Stimulated activated naive B cell treated with anti-CD40 and anti-IgM and Interleukin-4, amounts not matched to agents 10 μg/mL and 1 μg/mL and 100 μg/mL, for 72 hours (primary cell): Measurements from ENCODE around the gene LELP1.

Source experiments
- ATAC-seq, 2 donors: fragments of 150-1000 bp; cut with Tn5 transposase; replicated peaks; 2 replicates each; pipeline ENCODE4 v1.10.0; 2021; ENCODE audit warnings: moderate library complexity in 1 of 2
- DNase-seq: peaks from one replicate; pipeline ENCODE4 v3.0.0; 2021
- H3K27ac Mint-ChIP-seq: one replicate; pipeline ENCODE4 v1.8.0; 2022; ENCODE audit warnings: mild to moderate bottlenecking, mixed read lengths
- H3K27me3 Mint-ChIP-seq, 2 donors: one replicate each; pipeline ENCODE4 v1.8.0; 2022; ENCODE audit warnings: mixed read lengths in 2 of 2
- H3K36me3 Mint-ChIP-seq, 2 donors: one replicate each; pipeline ENCODE4 v1.8.0; 2022; ENCODE audit warnings: mixed read lengths in 2 of 2, mild to moderate bottlenecking in 1 of 2
- H3K4me1 Mint-ChIP-seq, 2 donors: one replicate each; pipeline ENCODE4 v1.8.0; 2022; ENCODE audit warnings: mixed read lengths in 2 of 2, mild to moderate bottlenecking in 1 of 2
- H3K4me3 Mint-ChIP-seq, 2 donors: one replicate each; pipeline ENCODE4 v1.8.0; 2022; ENCODE audit warnings: mild to moderate bottlenecking in 2 of 2, mixed read lengths in 2 of 2, moderate library complexity in 1 of 2
- H3K9me3 Mint-ChIP-seq, 2 donors: one replicate each; pipeline ENCODE4 v1.8.0; 2022; ENCODE audit warnings: mixed read lengths in 2 of 2, mild to moderate bottlenecking in 1 of 2

LELP1 gene

DNA sequence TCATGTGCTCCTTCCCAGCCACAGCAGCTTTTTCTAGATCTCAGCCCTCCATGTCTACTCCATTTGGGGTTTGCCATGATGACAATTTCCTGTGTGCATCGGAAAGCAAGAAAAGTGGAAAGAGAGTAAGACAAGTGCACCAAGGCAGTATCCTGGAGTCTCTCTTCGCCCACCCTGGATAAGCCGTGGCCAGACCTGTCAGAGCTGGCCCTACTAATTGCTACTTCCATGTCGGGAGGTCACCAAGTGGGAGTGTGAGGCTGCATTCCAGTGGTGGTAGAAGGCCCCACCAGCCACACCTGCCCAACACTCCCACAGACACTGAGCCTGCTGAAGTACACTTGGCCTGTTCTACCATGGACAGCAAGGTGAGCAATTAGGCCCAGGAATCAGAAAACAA is 42.2 kb downstream of the LELP1 start:
- Mint-ChIP-seq H3K9me3 (peaks cover 6 to 11% of the 10 kb centered on the region in 2 donors), H3K27ac (no peak overlapping the region), H3K4me1 (peaks cover 0 to 1% of the 10 kb centered on the region in 2 donors), H3K4me3 (no peak overlapping the region), H3K36me3 (peaks cover 2 to 7% of the 10 kb centered on the region in 2 donors), H3K27me3 (peaks cover 35 to 38% of the 10 kb centered on the region in 2 donors)
- ATAC-seq: no peak
- DNase-seq: no peak

DNA sequence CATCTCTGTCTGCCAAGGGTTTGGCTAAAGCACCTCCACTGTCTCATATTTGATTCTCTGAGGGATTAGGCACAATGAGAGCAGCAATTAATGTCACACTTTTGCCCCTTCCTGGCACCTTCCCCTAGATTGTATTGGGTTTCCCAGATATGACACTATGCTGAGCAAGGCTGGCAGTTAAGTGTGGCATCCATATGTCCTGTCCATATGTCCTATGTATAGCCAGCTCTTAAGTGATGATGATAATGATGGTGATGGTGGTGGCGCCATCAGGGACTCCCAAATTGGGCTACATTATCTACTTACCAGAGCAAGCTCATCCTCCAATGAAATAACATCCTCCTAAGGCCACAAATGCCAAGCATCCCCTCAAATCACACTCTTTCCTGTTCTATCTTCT is 42.8 kb downstream of the LELP1 start:
- no peak for DNase-seq
- ATAC-seq: no peak
- Mint-ChIP-seq H3K4me3 (no peak overlapping the region), H3K36me3 (peaks cover 2 to 7% of the 10 kb centered on the region in 2 donors), H3K27ac (no peak overlapping the region), H3K4me1 (peaks cover 3% of the 10 kb centered on the region in 2 donors), H3K27me3 (peaks cover 32 to 38% of the 10 kb centered on the region in 2 donors), H3K9me3 (peaks cover 6 to 11% of the 10 kb centered on the region in 2 donors)

DNA sequence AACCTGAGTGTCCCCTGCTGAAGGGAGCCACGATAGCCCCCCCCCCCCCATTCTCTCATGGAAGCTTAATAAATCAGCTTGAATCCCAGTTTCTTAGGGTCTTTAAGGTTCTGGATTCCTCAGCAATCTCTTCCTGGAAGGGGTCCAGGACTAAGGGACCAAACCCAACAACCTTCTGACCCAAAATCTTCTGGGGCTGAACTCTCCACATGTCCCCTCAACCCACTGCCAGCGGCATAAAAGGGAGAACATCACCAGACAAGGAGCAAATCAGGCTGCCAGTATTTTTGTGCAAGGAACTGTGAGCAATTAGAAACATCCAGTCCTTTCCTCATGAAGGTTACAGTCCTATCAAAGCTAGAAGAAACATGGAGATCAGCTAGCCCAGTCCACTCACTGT is 43.6 kb downstream of the LELP1 start:
- H3K27me3 Mint-ChIP-seq: peaks cover 32 to 41% of the 10 kb centered on the region in 2 donors
- H3K9me3 Mint-ChIP-seq: peaks cover 6 to 11% of the 10 kb centered on the region in 2 donors
- H3K27ac Mint-ChIP-seq: no peak overlapping the region
- H3K4me3 Mint-ChIP-seq: no peak overlapping the region
- H3K4me1 Mint-ChIP-seq: peaks cover 9 to 12% of the 10 kb centered on the region in 2 donors
- ATAC-seq (no peak), DNase-seq (no peak)
- peaks cover 2 to 7% of the 10 kb centered on the region in 2 donors for H3K36me3 Mint-ChIP-seq

DNA sequence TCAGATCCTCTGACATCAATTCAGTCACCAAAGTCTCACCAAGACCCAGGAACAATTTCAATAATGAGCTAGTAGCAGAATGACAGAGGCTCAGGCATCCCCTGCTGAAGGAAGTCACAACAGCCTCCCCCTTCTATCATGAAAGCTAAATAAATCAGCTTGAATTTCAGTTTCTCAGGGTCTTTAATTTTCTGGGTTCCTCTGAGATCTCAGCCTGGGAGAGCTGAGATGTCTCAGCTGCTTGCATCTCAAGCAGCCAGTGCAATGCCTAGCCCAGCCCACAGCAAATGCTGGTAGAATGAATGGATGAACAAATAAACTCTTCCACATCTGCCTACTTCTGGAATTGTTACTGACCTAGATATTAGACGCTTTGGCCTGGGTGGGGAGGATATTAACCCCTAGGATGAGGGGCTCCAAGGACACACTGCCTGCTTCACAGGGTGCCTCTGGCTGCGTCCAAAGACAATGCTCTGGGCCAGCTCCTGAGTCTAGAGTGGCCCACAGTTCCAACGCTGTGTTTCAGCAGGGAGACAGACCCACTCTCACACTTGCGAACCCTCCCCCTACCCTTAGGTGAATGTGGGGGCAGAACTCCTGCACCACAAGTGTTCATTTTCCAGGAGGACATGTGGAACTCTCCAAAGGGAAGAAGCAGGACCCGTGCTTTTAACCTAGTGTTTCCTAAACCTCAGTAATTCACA is 45.1 kb downstream of the LELP1 start:
- no peak for ATAC-seq
- no peak overlapping the region for H3K27ac Mint-ChIP-seq
- no peak overlapping the region for H3K4me3 Mint-ChIP-seq
- peaks cover 6 to 9% of the 10 kb centered on the region in 2 donors for H3K9me3 Mint-ChIP-seq
- H3K36me3 Mint-ChIP-seq: peaks cover 2 to 7% of the 10 kb centered on the region in 2 donors
- no peak for DNase-seq
- H3K4me1 Mint-ChIP-seq: peaks cover 11 to 12% of the 10 kb centered on the region in 2 donors
- peaks cover 32 to 48% of the 10 kb centered on the region in 2 donors for H3K27me3 Mint-ChIP-seq

DNA sequence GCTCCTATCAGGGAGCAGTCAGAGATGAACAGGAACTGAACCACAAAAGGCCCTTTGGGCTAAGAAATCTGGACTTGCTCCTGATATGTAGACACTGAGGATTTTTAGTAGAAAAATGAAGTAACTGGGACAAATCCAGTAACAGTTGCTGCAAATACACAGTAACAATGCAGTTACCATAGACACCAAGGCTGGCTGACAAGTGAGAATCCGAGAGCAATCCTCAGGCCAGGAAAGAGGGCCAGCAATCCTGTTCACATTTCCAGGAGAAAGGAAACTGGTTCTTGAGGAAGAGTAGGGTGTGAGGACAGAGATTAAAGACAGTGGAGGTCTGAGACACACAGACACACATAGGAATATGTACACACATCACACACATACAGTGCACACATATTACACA is 46.9 kb downstream of the LELP1 start:
- Mint-ChIP-seq H3K4me3 (no peak overlapping the region), H3K4me1 (peaks cover 11 to 23% of the 10 kb centered on the region in 2 donors), H3K27me3 (peaks cover 25 to 44% of the 10 kb centered on the region in 2 donors), H3K27ac (no peak overlapping the region), H3K9me3 (no peaks in the 10 kb centered on the region), H3K36me3 (no peaks in the 10 kb centered on the region)
- DNase-seq: no peak
- no peak for ATAC-seq

DNA sequence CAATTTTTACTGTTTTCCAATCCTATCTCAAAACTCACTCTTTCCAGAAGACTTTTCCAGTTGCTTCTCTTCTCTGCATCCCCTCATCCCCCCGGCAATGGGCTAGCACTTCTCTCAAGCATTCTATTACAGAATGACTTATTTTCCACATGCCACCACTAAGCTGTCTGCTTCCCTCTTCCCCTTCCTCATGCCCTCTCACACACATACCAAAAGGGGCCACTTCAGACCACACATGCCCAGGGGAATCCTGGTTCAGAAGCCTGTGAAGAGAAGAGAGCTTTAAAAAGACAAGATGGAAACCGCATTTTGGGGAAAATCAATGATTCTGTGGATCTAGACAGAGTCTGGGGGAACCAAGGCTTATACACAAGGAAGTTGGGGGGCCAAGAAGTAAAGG is 47.9 kb downstream of the LELP1 start:
- Mint-ChIP-seq H3K4me1 (peaks cover 11 to 23% of the 10 kb centered on the region in 2 donors), H3K4me3 (peak overlapping the region; percentile 5 to 23), H3K27me3 (peaks cover 25 to 44% of the 10 kb centered on the region in 2 donors), H3K27ac (no peak overlapping the region), H3K36me3 (no peaks in the 10 kb centered on the region), H3K9me3 (no peaks in the 10 kb centered on the region)
- no peak for DNase-seq
- peak; percentile 74 to 82 for ATAC-seq

DNA sequence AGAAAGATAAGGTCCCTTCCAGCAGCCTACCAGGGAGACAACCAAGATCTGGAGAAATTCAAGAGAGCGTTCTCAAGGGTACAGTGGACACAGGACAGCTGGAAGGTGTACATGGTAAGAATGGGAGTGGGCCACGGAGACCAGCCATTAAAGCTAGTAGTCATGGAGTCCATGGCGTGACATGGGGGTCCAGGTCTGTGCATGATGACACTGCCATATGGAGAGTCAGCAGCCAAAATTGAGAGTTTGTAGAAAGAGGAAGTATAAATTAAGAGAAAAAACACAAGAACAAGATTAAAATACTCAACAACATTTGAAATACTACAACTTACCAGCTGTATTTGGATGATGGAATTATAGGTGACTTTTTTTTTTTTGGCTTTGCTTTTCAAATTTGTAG is 48.3 kb downstream of the LELP1 start:
- H3K4me3 Mint-ChIP-seq: peak overlapping the region; percentile 5 to 23
- ATAC-seq (peak; percentile 59 to 60), DNase-seq (no peak)
- no peaks in the 10 kb centered on the region for H3K9me3 Mint-ChIP-seq
- peaks cover 21 to 44% of the 10 kb centered on the region in 2 donors for H3K27me3 Mint-ChIP-seq
- no peak overlapping the region for H3K27ac Mint-ChIP-seq
- peaks cover 11 to 23% of the 10 kb centered on the region in 2 donors for H3K4me1 Mint-ChIP-seq
- H3K36me3 Mint-ChIP-seq: no peaks in the 10 kb centered on the region

DNA sequence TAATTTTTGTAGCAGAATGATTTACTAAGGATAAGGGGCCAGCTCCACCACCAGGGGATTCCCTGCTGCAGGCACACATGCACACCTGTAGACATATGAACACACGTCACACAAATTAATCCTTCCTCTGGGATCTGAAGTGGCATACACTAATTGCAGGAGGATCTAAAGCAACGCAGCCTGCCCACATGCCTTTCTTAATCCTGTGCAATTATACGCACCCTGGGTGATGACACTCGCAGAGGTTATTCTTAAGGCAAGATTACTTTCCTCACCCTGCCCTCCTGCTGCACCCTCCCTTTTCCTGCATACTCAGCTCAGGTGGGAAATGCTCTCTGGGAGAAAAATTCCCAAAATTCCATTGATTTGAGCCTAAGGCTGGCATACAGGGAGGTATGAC is 48.8 kb downstream of the LELP1 start:
- Mint-ChIP-seq H3K9me3 (no peaks in the 10 kb centered on the region), H3K4me3 (no peak overlapping the region), H3K36me3 (no peaks in the 10 kb centered on the region), H3K4me1 (peaks cover 11 to 23% of the 10 kb centered on the region in 2 donors), H3K27ac (no peak overlapping the region), H3K27me3 (peaks cover 21 to 44% of the 10 kb centered on the region in 2 donors)
- ATAC-seq: peak; percentile 35 to 43
- no peak for DNase-seq

DNA sequence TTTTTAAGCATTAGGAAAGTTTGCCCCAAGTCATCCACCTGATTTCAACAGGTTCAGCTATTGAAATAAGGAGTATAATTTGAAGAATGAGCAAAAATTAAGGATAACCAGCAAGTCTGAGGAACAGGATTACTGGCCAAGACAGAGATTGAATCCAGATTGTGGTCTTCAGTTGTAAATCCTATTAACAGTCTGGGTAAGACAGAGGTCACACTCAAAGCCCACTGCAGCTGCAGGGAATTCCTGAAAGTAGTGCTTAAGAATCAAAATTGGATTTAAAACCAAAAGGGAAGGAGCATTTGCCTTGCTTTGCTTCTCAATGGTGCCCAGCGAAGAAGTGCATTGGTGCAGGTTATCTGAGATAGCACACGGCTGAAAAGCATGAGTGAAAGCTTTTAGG is 49.8 kb downstream of the LELP1 start:
- DNase-seq (no peak), ATAC-seq (no peak)
- peaks cover 14 to 36% of the 10 kb centered on the region in 2 donors for H3K27me3 Mint-ChIP-seq
- no peak overlapping the region for H3K4me3 Mint-ChIP-seq
- no peaks in the 10 kb centered on the region for H3K9me3 Mint-ChIP-seq
- H3K36me3 Mint-ChIP-seq: no peaks in the 10 kb centered on the region
- H3K27ac Mint-ChIP-seq: no peak overlapping the region
- peaks cover 11 to 23% of the 10 kb centered on the region in 2 donors for H3K4me1 Mint-ChIP-seq

DNA sequence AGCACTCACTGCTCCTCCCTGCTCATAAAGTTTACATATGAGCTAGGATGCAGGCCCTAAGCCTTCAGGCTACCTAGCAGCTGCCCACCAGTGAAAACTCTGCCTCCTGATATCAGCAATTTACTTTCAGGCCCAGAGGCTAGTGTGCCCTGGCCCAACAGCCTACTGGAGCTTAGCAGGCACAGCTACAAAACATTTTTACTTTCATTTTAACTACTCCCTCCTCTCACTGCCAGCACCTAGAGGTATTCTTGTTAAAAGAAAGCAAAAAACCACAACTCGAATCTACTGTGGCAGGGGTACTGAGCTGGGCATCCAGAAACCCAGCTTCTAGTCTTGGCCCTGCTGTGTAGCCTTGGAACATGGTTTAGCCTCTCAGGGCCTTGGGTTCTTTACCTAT is 50.5 kb downstream of the LELP1 start:
- H3K27me3 Mint-ChIP-seq: peaks cover 11 to 37% of the 10 kb centered on the region in 2 donors
- peaks cover 11 to 23% of the 10 kb centered on the region in 2 donors for H3K4me1 Mint-ChIP-seq
- no peaks in the 10 kb centered on the region for H3K9me3 Mint-ChIP-seq
- DNase-seq (no peak), ATAC-seq (peak; percentile 55 to 65)
- no peak overlapping the region for H3K4me3 Mint-ChIP-seq
- no peaks in the 10 kb centered on the region for H3K36me3 Mint-ChIP-seq
- H3K27ac Mint-ChIP-seq: peak overlapping the region; percentile 73
